Measurements from ENCODE around the gene TMEM198. TPM values are rescaled to one million over a fixed set of nuclear protein-coding genes. Genes with fewer than 3 reads are reported as not detected.

Gene TMEM198
- polyA plus RNA-seq, 1 donor = 2.6 TPM

DNA sequence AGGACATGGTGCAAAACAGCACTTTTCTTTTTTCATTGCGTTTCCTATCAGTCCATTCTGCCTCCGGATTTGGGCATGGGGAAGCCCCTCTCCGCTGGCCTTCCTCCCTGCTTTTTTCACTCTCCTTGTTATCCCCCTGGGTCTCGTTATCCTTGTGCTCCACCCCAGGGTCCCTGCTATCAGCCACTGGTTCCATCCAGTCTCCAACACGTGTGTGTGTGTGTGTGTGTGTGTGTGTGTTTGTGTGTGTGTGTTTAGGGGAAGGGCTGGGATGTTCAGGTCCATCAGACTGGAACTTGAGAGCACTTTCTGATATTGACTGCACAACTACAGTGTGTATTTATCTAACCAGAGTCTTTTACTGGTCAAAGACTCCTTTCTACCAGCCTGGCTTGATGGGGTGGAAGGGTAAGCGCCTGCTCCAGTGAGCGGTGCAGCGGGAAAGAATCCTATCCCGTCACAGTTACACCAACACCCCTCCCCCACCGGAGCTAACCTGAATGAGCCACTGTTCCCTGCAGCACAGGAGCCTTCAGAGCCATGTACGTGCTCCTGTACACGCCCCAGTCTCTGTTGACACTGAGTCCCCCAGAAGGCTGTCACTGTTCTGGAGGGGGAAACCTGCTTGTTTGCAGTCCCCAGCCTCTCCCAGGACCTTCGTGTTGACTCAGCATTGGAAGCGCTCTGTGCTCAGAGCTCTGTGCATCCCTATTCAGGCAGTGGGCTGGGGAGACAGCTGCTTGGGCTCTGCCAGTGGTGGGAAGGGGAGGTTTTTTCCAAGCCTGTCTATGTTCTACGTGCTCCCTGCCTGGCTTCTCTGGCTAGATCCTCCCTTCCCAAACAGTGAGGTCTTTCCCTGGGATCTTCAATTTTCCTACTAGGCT is 32.9 kb downstream of the TMEM198 start:
- DNase-seq (ENCODE audit: low read depth) = no peak

DNA sequence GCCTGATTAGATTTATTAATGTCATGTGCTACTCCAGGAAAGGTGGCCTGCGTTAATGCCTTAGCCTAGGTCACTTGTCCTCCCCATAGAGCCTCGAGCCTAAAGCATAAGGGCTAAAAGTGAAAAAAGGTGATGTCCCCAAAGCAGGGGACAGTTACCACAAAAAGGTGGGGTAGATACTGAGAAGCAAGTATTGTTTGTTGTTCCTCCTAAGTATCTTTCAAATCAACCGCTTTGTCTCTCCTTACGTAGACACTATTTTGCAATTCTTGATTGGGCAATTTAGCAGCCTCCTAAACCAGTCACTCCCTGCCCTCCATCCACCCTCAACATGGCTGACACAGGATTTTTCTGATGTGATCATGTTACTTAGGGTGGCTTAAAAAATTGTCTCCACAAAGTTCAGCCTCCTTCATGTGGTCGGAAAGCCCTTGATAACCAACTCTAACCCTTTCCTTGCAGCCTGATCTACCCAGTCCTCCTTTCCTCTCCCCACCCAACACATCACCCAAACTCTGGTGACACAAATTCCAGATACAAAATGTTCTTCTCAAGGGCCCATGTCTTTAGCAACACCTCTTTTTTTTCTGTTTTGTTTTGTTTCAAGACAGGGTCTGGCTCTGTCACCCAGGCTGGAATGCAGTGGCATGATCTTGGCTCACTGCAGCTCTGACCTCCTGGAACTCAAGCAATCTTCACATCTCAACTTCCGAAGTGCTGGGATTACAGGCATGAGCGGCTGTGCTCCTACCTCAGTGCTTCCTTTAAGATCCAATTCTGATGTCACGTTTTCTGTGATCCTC is 35.2 kb downstream of the TMEM198 start:
- no peak for DNase-seq (ENCODE audit: low read depth)

DNA sequence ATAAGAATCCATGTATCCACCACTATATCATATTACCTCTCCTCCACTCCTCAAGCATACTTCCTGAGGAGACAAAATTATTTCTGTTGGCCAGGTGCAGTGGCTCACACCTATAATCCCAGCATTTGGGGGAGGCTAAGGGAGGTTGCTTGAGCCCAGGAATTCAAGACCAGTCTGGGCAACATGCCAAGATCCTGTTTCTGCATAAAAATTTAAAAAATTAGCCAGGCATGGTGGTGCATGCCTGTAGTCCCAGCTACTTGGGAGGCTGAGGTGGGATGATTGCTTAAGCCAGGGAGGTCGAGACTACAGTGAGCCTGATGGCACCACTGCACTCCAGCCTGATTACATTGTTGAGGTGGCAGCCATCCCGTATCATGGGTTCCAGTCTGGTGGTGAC is 37.5 kb downstream of the TMEM198 start:
- no peak for DNase-seq (ENCODE audit: low read depth)

DNA sequence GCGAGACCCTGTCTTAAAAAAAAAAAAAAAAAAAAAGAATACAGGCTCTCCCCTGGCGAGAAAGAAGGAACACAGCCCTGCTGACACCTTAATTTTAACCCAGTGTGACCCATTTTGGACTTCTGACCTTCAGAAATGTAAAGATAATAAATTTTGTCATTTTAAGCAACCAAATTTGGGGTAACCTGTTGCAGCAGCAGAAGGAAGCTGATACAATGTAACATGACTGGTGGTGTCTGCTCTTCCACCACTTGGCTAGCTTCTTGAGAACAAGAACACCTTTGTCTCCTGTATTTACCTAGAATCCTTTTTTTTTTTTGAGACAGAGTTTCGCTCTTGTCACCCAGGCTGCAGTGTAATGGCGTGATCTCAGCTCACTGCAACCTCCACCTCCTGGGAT is 47.3 kb downstream of the TMEM198 start:
- no peak for DNase-seq (ENCODE audit: low read depth)

DNA sequence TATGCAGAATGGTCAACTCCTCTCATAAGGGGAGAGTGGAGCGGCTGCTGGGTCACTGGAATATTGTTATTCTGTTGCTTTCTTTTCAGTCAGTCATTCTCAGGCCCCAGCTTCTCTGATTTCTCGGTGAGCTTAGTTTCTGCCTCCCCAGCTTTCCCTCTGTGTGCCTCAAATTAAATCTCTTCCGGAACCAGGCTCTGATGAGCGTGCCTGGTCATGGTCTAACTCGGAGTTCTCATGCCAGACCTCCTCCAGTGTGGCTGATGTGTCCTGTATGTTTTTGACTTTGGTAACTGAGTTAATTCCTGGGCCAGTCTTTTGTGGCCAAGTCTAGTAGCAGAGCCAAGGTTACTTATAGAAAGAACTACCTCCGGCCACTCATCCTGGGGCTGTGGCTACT is 48.9 kb downstream of the TMEM198 start:
- no peak for DNase-seq (ENCODE audit: low read depth)

DNA sequence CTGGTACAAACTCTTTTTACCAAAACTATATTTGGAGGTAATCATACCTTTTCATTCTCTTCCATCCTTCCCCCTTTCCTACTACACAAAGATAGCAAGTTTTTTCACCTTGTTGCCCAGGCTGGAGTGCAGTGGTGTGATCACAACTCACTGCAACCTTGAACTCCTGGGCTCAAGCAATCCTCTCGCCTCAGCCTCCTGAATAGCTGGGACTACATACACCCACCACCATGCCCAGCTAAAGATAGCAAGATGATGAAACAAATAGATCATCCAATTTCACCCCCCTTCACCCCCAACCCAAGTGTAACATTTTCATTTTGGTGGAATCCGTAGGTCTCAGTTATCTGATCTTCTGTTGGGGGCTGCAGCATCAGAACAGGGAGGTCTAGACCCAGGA is 49.3 kb downstream of the TMEM198 start:
- no peak for DNase-seq (ENCODE audit: low read depth)

DNA sequence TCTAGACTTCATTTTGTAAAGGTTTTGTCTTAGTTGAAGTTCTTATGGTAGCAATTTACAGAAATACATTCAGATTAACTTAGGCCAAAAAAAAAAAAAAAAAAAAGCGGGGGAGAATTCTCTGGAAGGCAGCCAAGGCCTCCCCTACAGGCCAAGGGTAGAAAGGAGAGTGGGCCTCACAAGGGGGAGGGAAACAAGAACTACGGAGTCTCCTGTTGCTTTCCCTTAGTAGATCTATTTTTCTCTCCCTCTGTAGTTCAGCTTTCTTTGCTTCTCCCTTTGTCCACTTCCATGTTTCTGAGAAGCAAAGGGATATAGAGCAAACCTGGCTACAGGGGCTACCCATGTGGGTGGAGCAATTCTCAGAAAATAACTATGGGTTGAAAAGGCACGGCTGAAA is 51.4 kb downstream of the TMEM198 start:
- no peak for DNase-seq (ENCODE audit: low read depth)

DNA sequence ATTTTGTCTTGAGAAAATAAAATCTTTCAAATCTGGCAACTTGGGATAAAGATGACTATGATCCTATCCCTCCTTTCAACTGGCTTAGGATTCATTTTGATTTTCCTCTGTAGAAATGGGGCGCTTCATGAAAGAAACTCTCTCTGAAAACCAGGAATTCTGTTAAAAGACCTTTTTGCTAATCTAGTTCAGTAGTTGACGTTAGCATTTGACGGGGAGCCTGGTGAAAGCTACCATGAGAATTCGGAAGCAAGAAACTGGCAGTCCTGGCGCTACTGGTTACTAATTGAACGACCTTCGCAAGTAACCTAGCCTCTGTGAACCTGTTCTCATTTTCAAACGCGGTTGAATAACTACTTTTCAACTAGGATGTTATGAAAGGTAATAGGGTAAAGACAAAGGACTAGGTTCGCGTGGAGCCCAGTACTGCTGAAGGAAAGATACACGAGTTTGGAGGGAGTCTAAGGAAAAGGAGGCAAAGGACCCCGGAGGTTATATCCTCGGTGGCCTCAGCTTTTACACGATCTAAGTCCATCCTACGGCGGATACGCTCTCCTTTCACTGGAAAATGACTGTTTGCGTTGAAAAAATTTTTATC is 53.2 kb downstream of the TMEM198 start:
- no peak for DNase-seq (ENCODE audit: low read depth)

DNA sequence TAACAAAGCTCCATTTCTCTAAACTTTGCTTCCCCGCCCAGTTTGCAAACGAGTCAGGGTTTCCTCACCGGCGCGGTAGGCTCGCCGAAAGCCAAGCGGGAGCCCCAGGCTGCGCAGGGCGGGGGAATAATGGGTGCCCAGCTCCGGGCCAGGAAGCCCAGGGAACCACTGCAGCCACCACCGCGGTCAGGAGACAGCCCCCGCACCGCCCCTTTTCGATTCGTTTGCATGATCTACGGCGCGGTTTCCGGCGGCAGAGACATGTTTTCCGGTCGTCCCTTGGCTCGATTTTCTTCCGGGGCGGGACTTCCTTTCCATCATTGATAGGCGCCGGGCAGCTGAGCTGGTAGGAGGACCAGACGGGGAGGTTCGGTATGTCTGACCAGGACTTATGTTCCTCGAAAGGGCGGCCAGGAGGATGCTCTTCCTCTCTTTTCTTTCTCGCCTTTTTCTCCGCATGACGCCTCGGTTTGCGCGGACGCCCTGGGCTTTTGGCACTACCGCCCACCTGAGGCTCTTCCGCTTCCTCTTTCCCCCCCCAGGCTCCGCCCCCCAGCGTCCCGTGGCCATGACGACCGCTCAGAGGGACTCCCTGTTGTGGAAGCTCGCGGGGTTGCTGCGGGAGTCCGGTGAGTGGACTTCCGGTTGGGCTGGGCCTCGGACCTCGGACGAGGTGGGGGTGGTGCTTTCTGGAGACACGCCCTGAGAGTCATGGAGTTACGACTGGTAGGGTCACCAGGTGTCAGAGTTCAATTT is 53.9 kb downstream of the TMEM198 start, which contains the start of gene STK11IP:
TSS of gene STK11IP (plus strand) at position 306 of the 756 bp plus-strand sequence. CDS start at position 569, 263 bp downstream.
- peak; percentile 93 for DNase-seq (ENCODE audit: low read depth)

DNA sequence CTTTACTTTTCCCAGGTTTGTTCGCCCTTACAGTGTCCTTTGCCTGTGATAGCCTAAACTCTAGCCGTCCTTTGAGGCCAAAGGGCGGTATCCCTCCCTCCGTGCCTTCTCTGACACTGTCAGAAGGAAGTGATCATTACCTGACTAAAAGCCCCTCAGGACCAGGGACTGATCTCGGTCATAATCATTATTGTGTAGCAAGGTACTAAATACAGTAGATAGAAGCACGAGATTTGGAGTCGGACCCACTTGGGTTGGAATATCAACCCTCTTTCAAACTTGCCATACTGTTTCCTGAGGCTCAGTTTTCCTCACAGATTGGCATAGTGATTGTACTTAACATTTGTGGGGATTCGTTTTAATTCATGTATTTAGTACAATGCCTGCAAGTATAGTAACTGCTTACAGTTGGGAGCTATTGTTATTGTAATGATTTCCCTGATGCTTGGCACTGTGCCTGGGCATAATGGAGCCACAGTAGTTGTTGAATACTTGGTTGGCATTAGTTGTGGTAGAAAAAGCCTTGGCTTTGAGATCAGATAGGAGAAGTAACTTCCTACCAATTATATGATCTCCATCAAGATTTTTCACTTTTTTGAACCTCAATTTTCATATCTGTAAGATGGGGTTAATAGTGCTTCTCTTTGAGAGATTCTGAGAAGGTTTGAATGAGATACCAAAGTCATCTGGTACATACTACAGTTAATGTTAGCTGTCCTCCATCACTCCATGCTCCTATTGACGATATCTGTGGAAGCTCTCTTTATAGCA is 54.7 kb downstream of the TMEM198 start:
- no peak for DNase-seq (ENCODE audit: low read depth)

Other genes starting within 250 kb of the TMEM198 start
- gene PTPRN, start 234.6 kb upstream of the TMEM198 start, polyA plus RNA-seq (ENCODE audit: insufficient read length) = 0.13 TPM
- gene RESP18, start 211.3 kb upstream of the TMEM198 start, polyA plus RNA-seq (ENCODE audit: insufficient read length) = not detected
- 33.7 TPM for gene DNPEP, start 156.1 kb upstream of the TMEM198 start, polyA plus RNA-seq (ENCODE audit: insufficient read length)
- 5,672 TPM for gene DES, start 125.7 kb upstream of the TMEM198 start, polyA plus RNA-seq (ENCODE audit: insufficient read length)
- gene SPEG, start 109.2 kb upstream of the TMEM198 start, polyA plus RNA-seq (ENCODE audit: insufficient read length) = 235 TPM
- 22.8 TPM for gene GMPPA, start 45.1 kb upstream of the TMEM198 start, polyA plus RNA-seq (ENCODE audit: insufficient read length)
- 0.47 TPM for gene ASIC4, start 29.5 kb upstream of the TMEM198 start, polyA plus RNA-seq (ENCODE audit: insufficient read length)
- gene CHPF, start 219 bp upstream of the TMEM198 start, polyA plus RNA-seq (ENCODE audit: insufficient read length) = 50.8 TPM
- gene OBSL1, start 27.5 kb downstream of the TMEM198 start, polyA plus RNA-seq (ENCODE audit: insufficient read length) = 138 TPM
- 0.37 TPM for gene INHA, start 28.3 kb downstream of the TMEM198 start, polyA plus RNA-seq (ENCODE audit: insufficient read length)
- 17.8 TPM for gene STK11IP, start 53.8 kb downstream of the TMEM198 start, polyA plus RNA-seq (ENCODE audit: insufficient read length)
- gene SLC4A3, start 83.6 kb downstream of the TMEM198 start, polyA plus RNA-seq (ENCODE audit: insufficient read length) = 6.9 TPM